ENCODE measurements around the gene RETSAT. TPM values are rescaled to one million over a fixed set of nuclear protein-coding genes. Genes with fewer than 3 reads are reported as not detected.

Gene RETSAT
- total RNA-seq, 2 experiments from 2014 or later, result 19.7 to 24.5 TPM

DNA sequence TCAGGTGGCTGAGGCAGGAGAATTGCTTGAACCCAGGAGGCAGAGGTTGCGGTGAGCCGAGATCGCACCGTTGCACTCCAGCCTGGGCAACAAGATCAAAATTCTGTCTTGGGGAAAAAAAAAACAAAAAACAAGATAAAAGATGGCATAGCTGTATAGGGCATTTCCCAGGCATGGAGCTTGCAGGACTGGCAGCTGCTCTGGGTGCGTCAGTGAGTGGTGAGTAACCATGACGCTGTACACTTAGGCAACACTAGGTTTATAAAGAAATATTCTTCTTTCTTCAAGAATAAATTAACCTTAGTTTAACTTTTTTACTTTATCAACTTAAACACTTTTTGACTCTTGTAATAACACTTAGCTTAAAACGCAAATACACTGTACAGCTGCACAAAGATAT is 41.9 kb downstream of the RETSAT start:
- Mint-ChIP-seq H3K9me3 (no peaks in the 10 kb centered on the region), H3K27me3 (ENCODE audit: low read depth) (no peaks in the 10 kb centered on the region), H3K27ac (no peak overlapping the region), H3K4me3 (no peak overlapping the region), H3K4me1 (ENCODE audit: low read depth) (peaks cover 32% of the 10 kb centered on the region), H3K36me3 (ENCODE audit: low read depth) (peaks cover 10% of the 10 kb centered on the region)
- intact Hi-C loops (cut with micrococcal nuclease), result no loop called here
- CTCF ChIA-PET, result interaction anchor here (0.6 to 0.7 kb wide), 3 partner anchors 13 to 722 kb away, joined by 3 to 5 read pairs (median 3); no protein-coding TSS in a partner anchor
- DNase-seq, result no peak

DNA sequence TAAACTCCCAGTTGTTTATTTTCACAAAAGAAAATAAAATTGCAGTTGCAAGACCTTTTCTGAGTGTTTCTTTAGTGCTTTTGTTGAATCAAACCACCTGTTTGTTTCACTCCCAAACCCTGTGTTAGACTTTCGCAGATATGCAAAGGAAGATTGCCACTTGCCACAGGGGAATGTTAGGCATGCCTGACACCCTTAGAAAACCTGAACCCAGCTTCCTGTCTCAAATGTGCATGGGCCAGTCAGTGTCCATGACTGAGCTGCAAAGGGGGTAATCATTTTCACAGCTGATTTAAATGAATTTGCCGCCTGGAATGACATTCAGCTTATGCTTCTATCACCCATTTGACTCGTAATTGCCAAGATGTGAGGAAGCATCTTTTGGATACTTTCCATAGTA is 44.0 kb downstream of the RETSAT start:
- H3K4me1 Mint-ChIP-seq (ENCODE audit: low read depth), result peaks cover 39% of the 10 kb centered on the region
- CTCF ChIA-PET, result interaction anchor here (0.9 to 3.5 kb wide), 3 partner anchors 11 to 385 kb away, joined by 5 to 60 read pairs (median 5); no protein-coding TSS in a partner anchor
- H3K27ac Mint-ChIP-seq, result peak overlapping the region; percentile 57
- H3K27me3 Mint-ChIP-seq (ENCODE audit: low read depth), result no peaks in the 10 kb centered on the region
- no peaks in the 10 kb centered on the region for H3K9me3 Mint-ChIP-seq
- peaks cover 6% of the 10 kb centered on the region for H3K36me3 Mint-ChIP-seq (ENCODE audit: low read depth)
- H3K4me3 Mint-ChIP-seq, result peak overlapping the region; percentile 51
- intact Hi-C loops (cut with micrococcal nuclease), result no loop called here
- no peak for DNase-seq

DNA sequence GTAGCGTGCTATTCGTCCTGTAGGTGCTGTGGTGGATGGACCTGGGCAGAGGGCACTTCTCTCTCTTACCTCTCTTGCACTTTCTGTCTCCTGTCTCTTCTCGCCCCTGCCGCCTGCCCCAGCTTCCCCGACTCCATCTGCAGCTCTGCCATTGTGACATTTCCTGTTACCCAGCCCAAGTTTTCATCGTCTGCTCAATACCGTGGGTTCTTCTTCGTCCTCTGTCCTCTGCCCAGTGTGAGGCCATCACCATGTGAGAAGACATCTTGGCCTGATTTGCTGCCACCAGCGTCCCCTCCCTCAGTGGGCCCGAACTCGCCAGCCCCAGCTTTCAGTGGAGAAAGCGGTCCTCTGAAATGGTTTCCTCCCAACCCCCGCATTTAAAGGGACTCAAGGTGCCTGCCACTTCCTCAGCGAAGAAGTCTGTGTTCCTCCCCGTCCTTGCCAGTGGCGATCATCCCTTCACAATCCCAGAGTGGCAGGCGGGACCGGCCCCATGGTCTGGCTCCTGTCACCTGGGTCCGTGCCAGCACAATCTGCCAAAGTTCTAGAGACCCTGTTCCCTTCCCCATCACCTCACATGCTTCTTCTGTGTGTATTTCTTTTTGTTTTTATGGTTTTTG is 44.5 kb downstream of the RETSAT start:
- Mint-ChIP-seq H3K4me3 (peak overlapping the region; percentile 51), H3K27me3 (ENCODE audit: low read depth) (no peaks in the 10 kb centered on the region), H3K9me3 (no peaks in the 10 kb centered on the region), H3K36me3 (ENCODE audit: low read depth) (peaks cover 6% of the 10 kb centered on the region), H3K4me1 (ENCODE audit: low read depth) (peaks cover 39% of the 10 kb centered on the region), H3K27ac (peak overlapping the region; percentile 57)
- DNase-seq, result peak; percentile 33
- CTCF ChIA-PET, result interaction anchor here (0.9 to 3.5 kb wide), 5 partner anchors 11 to 384 kb away, joined by 3 to 60 read pairs (median 5); no protein-coding TSS in a partner anchor
- intact Hi-C loops (cut with micrococcal nuclease), result loop anchor here (2.0 kb wide), 1 partner anchor 19 kb away; no protein-coding TSS in a partner anchor

DNA sequence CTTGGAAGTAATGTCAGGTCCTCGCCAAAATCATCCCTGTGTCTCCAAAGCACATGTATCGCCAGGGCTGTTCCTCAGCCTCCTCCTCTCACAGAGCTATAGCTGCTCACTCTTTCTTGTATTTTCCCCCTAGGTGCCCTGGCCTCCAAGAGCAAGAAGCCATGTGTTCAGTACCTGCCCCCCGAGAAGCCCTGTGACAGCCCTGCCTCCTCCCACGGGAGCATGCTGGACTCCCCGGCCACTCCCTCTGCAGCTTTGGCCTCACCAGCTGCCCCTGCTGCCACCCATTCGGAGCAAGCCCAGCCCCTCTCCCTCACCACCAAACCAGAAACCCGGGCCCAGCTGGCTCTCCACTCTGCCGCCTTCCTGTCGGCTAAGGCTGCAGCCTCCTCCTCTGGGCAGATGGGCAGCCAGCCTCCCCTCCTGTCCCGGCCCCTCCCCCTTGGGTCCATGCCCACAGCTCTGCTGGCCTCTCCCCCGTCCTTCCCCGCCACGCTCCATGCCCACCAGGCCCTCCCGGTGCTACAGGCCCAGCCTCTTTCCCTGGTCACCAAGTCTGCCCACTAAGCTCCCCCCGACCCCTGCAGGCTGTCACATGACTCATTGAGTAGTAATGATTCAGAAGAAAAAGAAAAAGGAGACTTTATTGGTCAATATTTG is 45.3 kb downstream of the RETSAT start:
- CTCF ChIA-PET, result interaction anchor here (1.2 to 3.5 kb wide), 4 partner anchors 10 to 383 kb away, joined by 3 to 60 read pairs (median 4); no protein-coding TSS in a partner anchor
- Mint-ChIP-seq H3K27ac (peak overlapping the region; percentile 68), H3K27me3 (ENCODE audit: low read depth) (no peaks in the 10 kb centered on the region), H3K4me3 (peak overlapping the region; percentile 51), H3K36me3 (ENCODE audit: low read depth) (peaks cover 6% of the 10 kb centered on the region), H3K4me1 (ENCODE audit: low read depth) (peaks cover 36% of the 10 kb centered on the region), H3K9me3 (no peaks in the 10 kb centered on the region)
- intact Hi-C loops (cut with micrococcal nuclease), result loop anchor here (2.0 kb wide), 1 partner anchor 20 kb away; no protein-coding TSS in a partner anchor
- no peak for DNase-seq

DNA sequence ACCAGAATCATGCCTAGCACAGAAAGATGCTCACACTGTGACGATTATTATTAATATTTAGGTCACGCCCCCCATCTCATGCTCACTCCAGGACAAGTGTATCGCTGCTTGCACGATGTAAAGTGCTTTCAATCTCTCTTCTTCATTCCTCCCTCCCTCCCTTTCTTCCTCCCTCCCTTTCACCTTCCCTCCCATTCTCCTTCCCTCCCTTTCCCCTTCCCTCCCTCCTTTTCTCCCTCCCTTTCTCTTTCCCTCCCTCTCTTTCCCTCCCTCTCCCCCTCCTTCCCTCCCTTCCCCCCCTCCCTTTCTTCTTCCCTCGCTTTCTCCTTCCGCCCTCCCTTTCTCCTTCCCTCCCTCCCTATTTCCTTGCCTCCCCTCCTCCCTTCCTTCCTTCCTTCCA is 46.1 kb downstream of the RETSAT start:
- Mint-ChIP-seq H3K36me3 (ENCODE audit: low read depth) (peaks cover 2% of the 10 kb centered on the region), H3K9me3 (no peaks in the 10 kb centered on the region), H3K27me3 (ENCODE audit: low read depth) (no peaks in the 10 kb centered on the region), H3K4me3 (no peak overlapping the region), H3K4me1 (ENCODE audit: low read depth) (peaks cover 36% of the 10 kb centered on the region), H3K27ac (peak overlapping the region; percentile 68)
- DNase-seq, result no peak
- CTCF ChIA-PET, result interaction anchor here (1.5 to 3.5 kb wide), 2 partner anchors 9 to 42 kb away, joined by 4 to 60 read pairs; no protein-coding TSS in a partner anchor
- intact Hi-C loops (cut with micrococcal nuclease), result loop anchor here (2.0 kb wide), 1 partner anchor 21 kb away; no protein-coding TSS in a partner anchor

DNA sequence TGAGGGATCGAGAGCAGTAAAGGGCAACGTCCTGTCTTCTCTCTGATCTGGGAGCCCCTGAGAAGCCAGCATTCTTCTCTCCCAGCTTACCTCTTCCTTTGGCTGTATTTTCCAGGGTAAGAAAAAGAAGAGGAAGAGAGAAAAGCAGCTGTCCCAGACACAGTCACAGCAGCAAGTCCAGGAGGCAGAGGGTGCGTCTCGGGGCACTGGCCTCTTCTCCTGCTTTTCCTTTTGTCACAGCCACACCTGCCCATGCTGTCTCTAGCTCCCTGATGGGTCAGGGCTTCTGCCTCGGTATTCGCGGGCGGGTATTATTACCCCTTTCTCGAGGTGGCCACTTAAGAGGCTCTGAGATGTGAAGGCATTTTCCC is 46.8 kb downstream of the RETSAT start:
- Mint-ChIP-seq H3K9me3 (no peaks in the 10 kb centered on the region), H3K27ac (peak overlapping the region; percentile 82), H3K36me3 (ENCODE audit: low read depth) (peaks cover 2% of the 10 kb centered on the region), H3K4me1 (ENCODE audit: low read depth) (peaks cover 36% of the 10 kb centered on the region), H3K27me3 (ENCODE audit: low read depth) (no peaks in the 10 kb centered on the region), H3K4me3 (peak overlapping the region; percentile 62)
- DNase-seq, result no peak
- CTCF ChIA-PET, result no interaction called here
- intact Hi-C loops (cut with micrococcal nuclease), result no loop called here

DNA sequence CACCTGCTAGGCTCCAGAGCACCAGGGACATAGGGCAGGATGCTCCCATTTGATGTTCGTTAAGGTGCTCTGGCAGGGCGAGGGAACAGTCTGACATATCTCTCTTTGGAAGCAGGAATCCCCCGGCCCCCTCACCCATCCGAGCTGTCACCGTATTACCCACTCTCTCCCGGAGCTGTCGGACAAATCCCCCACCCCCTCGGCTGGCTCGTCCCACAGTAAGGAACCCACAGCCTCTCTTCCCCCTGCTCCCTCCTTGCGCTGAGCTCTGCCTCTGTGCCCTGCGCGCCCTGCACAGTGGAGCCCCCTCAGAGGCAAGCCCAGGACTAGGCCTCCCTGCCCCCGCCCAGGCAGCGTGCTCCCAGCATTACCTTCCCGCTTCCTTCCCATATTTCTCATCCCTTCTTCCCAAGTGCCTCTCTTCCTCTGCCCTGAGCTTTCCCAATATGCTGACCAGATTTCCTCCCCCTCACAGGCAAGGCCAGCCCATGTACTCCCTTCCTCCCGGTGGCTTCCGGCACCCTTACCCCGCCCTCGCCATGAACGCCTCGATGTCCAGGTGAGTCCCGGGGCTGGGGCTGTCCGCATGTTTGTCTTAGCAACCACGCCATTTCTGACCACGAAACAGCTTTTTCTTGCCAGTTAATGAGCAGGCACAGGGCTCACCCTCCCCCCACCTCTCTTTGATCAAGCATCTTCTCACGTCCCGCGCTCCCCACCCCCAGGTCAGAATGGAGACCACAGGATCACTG is 50.4 kb downstream of the RETSAT start:
- DNase-seq, result no peak
- Mint-ChIP-seq H3K4me1 (ENCODE audit: low read depth) (peaks cover 20% of the 10 kb centered on the region), H3K27me3 (ENCODE audit: low read depth) (no peaks in the 10 kb centered on the region), H3K36me3 (ENCODE audit: low read depth) (no peaks in the 10 kb centered on the region), H3K4me3 (no peak overlapping the region), H3K27ac (no peak overlapping the region), H3K9me3 (no peaks in the 10 kb centered on the region)
- intact Hi-C loops (cut with micrococcal nuclease), result no loop called here
- CTCF ChIA-PET, result interaction anchor here (0.8 kb wide), 1 partner anchor 378 kb away, joined by 3 read pairs; no protein-coding TSS in a partner anchor

DNA sequence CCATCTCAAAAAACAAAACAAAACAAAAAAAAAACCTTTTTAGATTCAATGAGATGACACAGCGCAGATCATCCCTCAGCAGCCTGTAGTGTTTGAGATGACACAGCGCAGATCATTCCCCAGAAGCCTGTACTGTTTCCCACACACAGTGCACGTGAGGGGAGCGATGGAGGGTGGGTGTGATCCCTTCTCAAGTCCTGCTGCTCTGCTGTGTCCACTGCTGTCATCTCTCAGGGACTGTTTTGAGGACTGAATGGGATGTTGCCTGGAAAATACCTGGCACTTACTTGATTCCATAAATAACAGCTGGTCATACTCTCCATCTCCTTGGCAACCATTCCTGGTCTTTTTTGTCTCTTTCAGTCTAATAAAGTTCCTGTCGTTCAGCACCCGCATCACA is 52.2 kb downstream of the RETSAT start:
- DNase-seq, result no peak
- H3K27me3 Mint-ChIP-seq (ENCODE audit: low read depth), result no peaks in the 10 kb centered on the region
- H3K36me3 Mint-ChIP-seq (ENCODE audit: low read depth), result no peaks in the 10 kb centered on the region
- CTCF ChIA-PET, result interaction anchor here (0.6 to 5.7 kb wide), 2 partner anchors 13 to 268 kb away, joined by 5 to 61 read pairs; no protein-coding TSS in a partner anchor
- no peak overlapping the region for H3K4me3 Mint-ChIP-seq
- no peaks in the 10 kb centered on the region for H3K9me3 Mint-ChIP-seq
- H3K4me1 Mint-ChIP-seq (ENCODE audit: low read depth), result peaks cover 13% of the 10 kb centered on the region
- H3K27ac Mint-ChIP-seq, result no peak overlapping the region
- intact Hi-C loops (cut with micrococcal nuclease), result no loop called here

Other genes with a start within 250 kb of the RETSAT start
- under 1 TPM in 1 of 2 experiments, not detected in 1; 0.07 TPM for gene TCF7L1, start 221.1 kb downstream of the RETSAT start, total RNA-seq
- gene TGOLN2, start 26.5 kb downstream of the RETSAT start, total RNA-seq, result 10 to 100 TPM; 82.5 to 85.4 TPM
- 10 to 100 TPM; 14.8 to 15.4 TPM for gene ELMOD3, start 241 bp upstream of the RETSAT start, total RNA-seq
- 10 to 100 TPM; 10.2 to 10.7 TPM for gene CAPG, start 55.8 kb upstream of the RETSAT start, total RNA-seq
- under 1 TPM; 0.40 to 0.88 TPM for gene SH2D6, start 64.2 kb upstream of the RETSAT start, total RNA-seq
- 100 to 1,000 TPM; 221 to 228 TPM for gene MAT2A, start 184.6 kb upstream of the RETSAT start, total RNA-seq
- 10 to 100 TPM; 17.5 to 18.8 TPM for gene GGCX, start 207.0 kb upstream of the RETSAT start, total RNA-seq
- gene VAMP8, start 223.1 kb upstream of the RETSAT start, total RNA-seq, result 100 to 1,000 TPM in 1 of 2 experiments, 10 to 100 TPM in 1; 98.7 to 102 TPM
- 10 to 100 TPM; 18.4 to 21.8 TPM for gene VAMP5, start 229.9 kb upstream of the RETSAT start, total RNA-seq
- gene RNF181, start 241.2 kb upstream of the RETSAT start, total RNA-seq, result 10 to 100 TPM; 86.8 to 96.1 TPM
- gene TMEM150A, start 248.2 kb upstream of the RETSAT start, total RNA-seq, result under 1 TPM; 0.55 to 0.67 TPM